CD4-positive, CD25-positive, alpha-beta regulatory T cell (primary cell): ENCODE data around the gene APH1B. TPM values are rescaled to one million over a fixed set of nuclear protein-coding genes. Genes with fewer than 3 reads are reported as not detected.

Experiments
- ATAC-seq, 2 donors: fragments of 150-1000 bp; cut with Tn5 transposase; one replicate each; pipeline ENCODE4 v1.10.0; 2021; ENCODE audit warnings: low read depth in 2 of 2, moderate number of reproducible peaks in 2 of 2, moderate library complexity in 1 of 2
- DNase-seq, 3 donors: peaks; one replicate each; pipeline versions ENCODE4 v3.0.0 to v3.0.0-alpha.2; 2012 to 2022; ENCODE audit warnings: mixed read lengths in 1 of 3
- H3K27ac ChIP-seq: one replicate; pipeline ENCODE4 v1.7.0; 2013; ENCODE audit warnings: mild to moderate bottlenecking, low read length; ENCODE audit not compliant: insufficient read depth, poor library complexity, severe bottlenecking
- H3K27me3 ChIP-seq: one replicate; pipeline ENCODE4 v1.7.0; 2013; ENCODE audit warnings: low read length; ENCODE audit not compliant: control insufficient read depth, insufficient read depth
- H3K36me3 ChIP-seq: one replicate; pipeline ENCODE4 v1.7.0; 2013; ENCODE audit warnings: mild to moderate bottlenecking, low read length, moderate library complexity; ENCODE audit not compliant: control insufficient read depth, insufficient read depth
- H3K4me1 ChIP-seq: 2 replicates; pipeline ENCODE4 v1.7.0; 2013; ENCODE audit warnings: mild to moderate bottlenecking, low read length; ENCODE audit not compliant: insufficient read depth, control insufficient read depth, poor library complexity, severe bottlenecking
- H3K4me3 ChIP-seq: one replicate; pipeline ENCODE4 v1.7.0; 2013; ENCODE audit warnings: low read depth, mild to moderate bottlenecking, low read length, moderate library complexity
- H3K9me3 ChIP-seq, 2 experiments: 1 replicate in 1 of 2; 2 replicates in 1 of 2; pipeline ENCODE4 v1.7.0; 2013; ENCODE audit warnings: low read length in 2 of 2, mild to moderate bottlenecking in 1 of 2, moderate library complexity in 1 of 2; ENCODE audit not compliant: control insufficient read depth in 2 of 2
- H3K27ac Mint-ChIP-seq, 3 donors: one replicate each; pipeline ENCODE4 v1.8.0; 2020 to 2022; ENCODE audit warnings: mild to moderate bottlenecking in 3 of 3, mixed read lengths in 3 of 3, moderate library complexity in 2 of 3
- H3K27me3 Mint-ChIP-seq: one replicate; pipeline ENCODE4 v1.8.0; 2022; ENCODE audit warnings: mild to moderate bottlenecking, mixed read lengths
- H3K36me3 Mint-ChIP-seq: one replicate; pipeline ENCODE4 v1.8.0; 2020; ENCODE audit warnings: mixed read lengths
- H3K4me1 Mint-ChIP-seq, 4 donors: one replicate each; pipeline ENCODE4 v1.8.0; 2020 to 2022; ENCODE audit warnings: mixed read lengths in 4 of 4, mild to moderate bottlenecking in 1 of 4
- H3K4me3 Mint-ChIP-seq, 4 donors: one replicate each; pipeline ENCODE4 v1.8.0; 2020 to 2022; ENCODE audit warnings: mild to moderate bottlenecking in 4 of 4, mixed read lengths in 4 of 4, moderate library complexity in 3 of 4
- H3K9me3 Mint-ChIP-seq, 7 donors: one replicate each; pipeline ENCODE4 v1.8.0; 2020 to 2022; ENCODE audit warnings: mixed read lengths in 7 of 7, mild to moderate bottlenecking in 3 of 7, moderate library complexity in 2 of 7
- polyA plus RNA-seq, 4 donors: library from polyadenylated mRNA; unstranded; fragments of 300-500 nt; fragmentation: Illumina TruSeq; gene quantifications; one replicate each; pipeline ENCODE4 v1.2.3, GENCODE V29; 2021
- total RNA-seq: library from RNA; stranded (reverse); gene quantifications from one replicate; pipeline ENCODE4 v1.2.3, GENCODE V29; 2022

Gene APH1B
- total and polyA plus RNA-seq, 5 donors from 2014 or later = 9.1 to 19.0 (median 13.7) TPM

DNA sequence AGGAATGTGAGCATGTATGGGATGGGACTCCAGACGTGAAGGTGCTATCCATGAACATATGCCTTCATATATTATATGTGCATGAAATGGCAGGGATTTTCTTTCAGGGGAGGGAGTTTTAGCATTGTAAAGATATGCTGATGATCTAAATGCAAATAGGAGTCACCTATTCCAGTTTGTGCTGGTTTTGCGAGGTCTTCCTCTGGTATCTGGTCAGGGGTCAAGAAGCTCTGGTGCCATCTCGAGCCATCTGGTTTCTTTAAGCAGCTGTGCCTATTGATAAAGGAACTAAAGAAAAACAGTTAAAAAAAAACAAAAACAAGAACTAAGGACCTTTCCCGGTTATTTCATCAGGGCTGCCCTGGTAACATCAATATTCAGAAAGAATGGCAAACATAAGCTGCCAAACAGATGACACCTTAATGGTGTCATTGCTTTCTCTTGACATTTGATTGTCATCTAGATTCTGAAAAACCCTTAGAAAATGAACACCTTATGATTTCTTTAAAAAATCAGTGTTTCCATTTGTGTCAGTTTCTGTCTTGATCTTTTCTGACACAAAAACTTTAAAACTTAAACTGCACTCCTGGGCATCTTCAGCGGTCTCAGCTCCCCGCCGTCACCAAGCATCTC, 22.7 kb downstream of the APH1B start:
- Mint-ChIP-seq H3K4me1 (peaks cover 0 to 11% (median 2%) of the 10 kb centered on the region in 4 donors), H3K27me3 (no peaks in the 10 kb centered on the region), H3K9me3 (no peaks in the 10 kb centered on the region), H3K36me3 (peaks cover 52% of the 10 kb centered on the region), H3K4me3 (no peak overlapping the region), H3K27ac (no peak overlapping the region)
- Histone ChIP-seq H3K27ac (no peak overlapping the region), H3K27me3 (no peaks in the 10 kb centered on the region), H3K36me3 (peaks cover 31% of the 10 kb centered on the region), H3K9me3 (no peaks in the 10 kb centered on the region), H3K4me3 (no peak overlapping the region), H3K4me1 (no peaks in the 10 kb centered on the region)
- ATAC-seq (no peak), DNase-seq (no peak)

DNA sequence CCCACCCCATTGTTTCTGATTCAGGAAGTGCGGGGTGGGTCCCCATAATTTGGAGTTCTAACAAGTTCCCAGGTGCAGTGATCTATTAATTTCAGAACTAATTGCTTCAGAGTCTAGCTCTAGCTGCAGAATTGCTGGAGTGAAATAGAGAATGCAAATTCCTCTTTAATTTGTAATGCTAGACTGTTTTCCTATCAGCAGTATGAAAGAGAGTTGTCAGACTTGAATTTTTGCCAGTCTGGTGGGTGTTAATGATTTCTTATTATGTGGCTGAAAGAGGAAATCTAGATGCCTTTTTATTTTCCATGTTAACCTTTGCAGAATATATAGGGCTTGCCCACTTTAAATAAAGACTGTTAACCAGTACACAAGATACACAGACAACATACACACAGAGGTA, 23.7 kb downstream of the APH1B start:
- Histone ChIP-seq H3K4me3 (no peak overlapping the region), H3K9me3 (no peaks in the 10 kb centered on the region), H3K27me3 (no peaks in the 10 kb centered on the region), H3K4me1 (no peaks in the 10 kb centered on the region), H3K27ac (no peak overlapping the region), H3K36me3 (peaks cover 40% of the 10 kb centered on the region)
- Mint-ChIP-seq H3K4me1 (peaks cover 0 to 7% (median 2%) of the 10 kb centered on the region in 4 donors), H3K9me3 (no peaks in the 10 kb centered on the region), H3K4me3 (no peak overlapping the region), H3K27ac (no peak overlapping the region), H3K27me3 (no peaks in the 10 kb centered on the region), H3K36me3 (peaks cover 46% of the 10 kb centered on the region)
- ATAC-seq (no peak), DNase-seq (no peak)

DNA sequence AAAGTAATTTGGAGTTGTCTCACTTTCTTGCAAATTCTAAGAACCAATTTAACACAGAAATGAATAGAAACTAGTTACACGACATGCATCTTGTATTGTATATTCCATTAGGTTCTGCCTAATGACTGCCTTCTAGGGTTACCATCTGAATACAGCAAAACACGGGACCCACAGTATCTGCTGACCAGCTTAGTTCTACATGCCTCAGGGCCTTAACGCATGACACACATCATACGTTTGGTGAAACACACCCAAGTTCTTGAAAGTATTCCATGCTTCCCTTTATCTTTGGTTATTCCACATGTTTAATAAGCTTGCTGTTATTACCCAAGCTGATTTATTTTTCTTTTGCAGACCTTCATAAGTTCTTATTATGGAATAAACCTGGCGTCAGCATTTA, 27.9 kb downstream of the APH1B start:
- Mint-ChIP-seq H3K9me3 (peaks cover 0 to 2% (median 0%) of the 10 kb centered on the region in 7 donors), H3K4me3 (no peak overlapping the region), H3K27me3 (no peaks in the 10 kb centered on the region), H3K36me3 (peaks cover 36% of the 10 kb centered on the region), H3K4me1 (peaks cover 0 to 4% (median 0%) of the 10 kb centered on the region in 4 donors), H3K27ac (no peak overlapping the region)
- Histone ChIP-seq H3K4me1 (no peaks in the 10 kb centered on the region), H3K27me3 (no peaks in the 10 kb centered on the region), H3K9me3 (no peaks in the 10 kb centered on the region), H3K36me3 (peaks cover 32% of the 10 kb centered on the region), H3K27ac (no peak overlapping the region), H3K4me3 (no peak overlapping the region)
- ATAC-seq (no peak), DNase-seq (no peak)

DNA sequence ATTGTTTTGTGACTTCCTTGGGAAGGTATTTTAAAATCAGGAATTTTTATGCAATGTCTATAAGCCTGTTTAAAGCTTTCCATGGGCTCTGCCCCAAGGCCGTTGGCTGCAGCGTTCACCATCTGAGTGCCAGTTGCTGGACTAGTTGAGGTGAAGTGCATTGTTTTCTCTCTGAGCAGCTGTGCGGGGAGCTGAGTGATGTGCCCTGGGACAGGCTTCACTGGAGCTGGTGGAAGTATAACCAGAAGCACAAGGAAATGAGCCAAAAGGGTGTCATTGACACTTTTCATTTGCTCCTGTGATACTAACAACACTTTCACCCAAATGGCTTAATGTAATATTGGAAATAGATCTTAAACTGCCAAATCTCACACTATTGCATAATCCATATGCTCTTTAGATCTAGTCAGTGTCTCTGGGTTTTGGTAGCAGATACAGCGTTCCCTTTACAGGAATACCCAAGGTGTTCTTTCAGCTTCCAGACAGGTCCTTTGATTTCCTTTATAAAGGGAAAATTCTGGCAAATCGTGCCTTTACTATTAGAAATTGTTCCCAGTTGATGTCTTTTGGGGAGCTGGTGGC, 29.2 kb downstream of the APH1B start:
- peaks cover 36% of the 10 kb centered on the region for H3K36me3 Mint-ChIP-seq
- no peak overlapping the region for H3K27ac Mint-ChIP-seq
- Histone ChIP-seq H3K9me3 (no peaks in the 10 kb centered on the region), H3K36me3 (peaks cover 32% of the 10 kb centered on the region), H3K4me1 (no peaks in the 10 kb centered on the region), H3K27ac (no peak overlapping the region), H3K4me3 (no peak overlapping the region), H3K27me3 (no peaks in the 10 kb centered on the region)
- DNase-seq (no peak), ATAC-seq (no peak)
- peaks cover 0 to 3% (median 0%) of the 10 kb centered on the region in 7 donors for H3K9me3 Mint-ChIP-seq
- no peaks in the 10 kb centered on the region for H3K27me3 Mint-ChIP-seq
- H3K4me1 Mint-ChIP-seq = peaks cover 0 to 4% (median 0%) of the 10 kb centered on the region in 4 donors
- no peak overlapping the region for H3K4me3 Mint-ChIP-seq

DNA sequence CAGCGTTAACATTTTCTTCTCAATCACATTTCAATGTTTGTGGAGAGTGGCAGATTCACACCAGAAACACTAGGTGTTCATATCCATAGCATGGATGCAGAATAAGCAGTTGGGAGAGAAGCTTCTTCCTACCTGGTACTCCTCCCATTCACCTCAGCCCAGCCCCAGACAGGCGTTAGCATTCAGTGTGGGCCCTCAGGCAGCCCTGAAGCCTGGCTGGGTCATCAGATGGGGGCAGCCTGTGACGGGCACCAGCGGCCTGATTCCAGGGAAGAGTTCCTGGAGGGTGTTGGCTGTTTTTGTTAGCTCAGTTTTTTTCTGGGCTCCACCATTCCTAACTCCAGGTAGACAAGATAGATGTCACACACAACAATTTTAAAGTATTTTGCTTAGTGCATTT, 31.1 kb downstream of the APH1B start:
- peaks cover 15% of the 10 kb centered on the region for H3K36me3 ChIP-seq
- H3K4me3 ChIP-seq = no peak overlapping the region
- no peak overlapping the region for H3K27ac ChIP-seq
- no peaks in the 10 kb centered on the region for H3K27me3 ChIP-seq
- no peak for DNase-seq
- Mint-ChIP-seq H3K27ac (no peak overlapping the region), H3K4me3 (no peak overlapping the region), H3K27me3 (no peaks in the 10 kb centered on the region), H3K36me3 (peaks cover 23% of the 10 kb centered on the region), H3K9me3 (peaks cover 0 to 3% (median 0%) of the 10 kb centered on the region in 7 donors), H3K4me1 (peaks cover 0 to 4% (median 0%) of the 10 kb centered on the region in 4 donors)
- no peak for ATAC-seq
- H3K9me3 ChIP-seq = no peaks in the 10 kb centered on the region
- H3K4me1 ChIP-seq = no peaks in the 10 kb centered on the region

DNA sequence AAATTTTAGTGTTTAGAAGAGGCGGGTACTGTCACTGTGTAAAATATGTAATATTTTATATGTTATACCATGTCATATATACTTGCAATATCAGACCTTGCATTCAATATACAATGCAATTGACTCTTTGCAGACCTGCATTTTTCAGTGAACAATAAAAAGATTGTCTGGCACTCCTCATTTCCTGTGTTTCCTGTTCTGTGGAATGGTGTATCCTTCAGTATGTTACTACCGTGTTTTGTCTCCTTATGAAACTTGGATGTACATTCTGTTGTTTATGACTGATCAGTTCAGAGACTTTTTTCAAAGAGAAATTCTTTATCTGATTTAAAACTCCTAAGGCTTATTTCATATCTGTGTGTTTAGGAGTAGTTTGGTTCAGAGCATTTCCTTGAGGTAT, 31.5 kb downstream of the APH1B start:
- H3K36me3 ChIP-seq = peaks cover 14% of the 10 kb centered on the region
- no peak overlapping the region for H3K4me3 ChIP-seq
- no peak overlapping the region for H3K27ac ChIP-seq
- H3K9me3 ChIP-seq = no peaks in the 10 kb centered on the region
- peaks cover 0 to 4% (median 0%) of the 10 kb centered on the region in 4 donors for H3K4me1 Mint-ChIP-seq
- H3K27me3 Mint-ChIP-seq = no peaks in the 10 kb centered on the region
- no peak overlapping the region for H3K27ac Mint-ChIP-seq
- DNase-seq (no peak), ATAC-seq (no peak)
- no peak overlapping the region for H3K4me3 Mint-ChIP-seq
- H3K4me1 ChIP-seq = no peaks in the 10 kb centered on the region
- peaks cover 23% of the 10 kb centered on the region for H3K36me3 Mint-ChIP-seq
- peaks cover 0 to 3% (median 0%) of the 10 kb centered on the region in 7 donors for H3K9me3 Mint-ChIP-seq
- H3K27me3 ChIP-seq = no peaks in the 10 kb centered on the region

DNA sequence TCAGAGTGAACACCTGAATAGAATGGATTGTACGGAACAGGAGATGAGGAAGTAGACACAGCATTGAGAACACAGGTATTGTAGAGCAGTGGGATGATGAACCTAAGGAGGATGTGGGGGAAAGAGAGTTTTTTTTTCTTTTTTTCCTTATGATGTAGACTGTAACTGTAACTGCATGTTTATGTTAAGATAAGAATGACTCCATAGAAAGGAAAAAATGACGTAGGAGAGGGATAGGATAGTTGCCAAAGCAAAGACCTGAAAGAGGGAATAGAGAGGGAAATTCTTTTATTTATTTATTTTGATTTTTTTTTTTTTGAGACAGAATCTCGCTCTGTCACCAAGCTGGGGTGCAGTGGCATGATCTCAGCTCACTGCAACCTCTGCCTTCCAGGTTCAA, 33.2 kb downstream of the APH1B start:
- H3K9me3 ChIP-seq = no peaks in the 10 kb centered on the region
- no peaks in the 10 kb centered on the region for H3K27me3 Mint-ChIP-seq
- H3K4me3 Mint-ChIP-seq = no peak overlapping the region
- no peaks in the 10 kb centered on the region for H3K27me3 ChIP-seq
- H3K36me3 ChIP-seq = peaks cover 7% of the 10 kb centered on the region
- peaks cover 0 to 3% (median 0%) of the 10 kb centered on the region in 7 donors for H3K9me3 Mint-ChIP-seq
- DNase-seq (no peak), ATAC-seq (no peak)
- no peak overlapping the region for H3K27ac ChIP-seq
- H3K4me3 ChIP-seq = no peak overlapping the region
- no peaks in the 10 kb centered on the region for H3K4me1 ChIP-seq
- no peak overlapping the region for H3K27ac Mint-ChIP-seq
- peaks cover 0 to 4% (median 0%) of the 10 kb centered on the region in 4 donors for H3K4me1 Mint-ChIP-seq
- H3K36me3 Mint-ChIP-seq = peaks cover 14% of the 10 kb centered on the region

DNA sequence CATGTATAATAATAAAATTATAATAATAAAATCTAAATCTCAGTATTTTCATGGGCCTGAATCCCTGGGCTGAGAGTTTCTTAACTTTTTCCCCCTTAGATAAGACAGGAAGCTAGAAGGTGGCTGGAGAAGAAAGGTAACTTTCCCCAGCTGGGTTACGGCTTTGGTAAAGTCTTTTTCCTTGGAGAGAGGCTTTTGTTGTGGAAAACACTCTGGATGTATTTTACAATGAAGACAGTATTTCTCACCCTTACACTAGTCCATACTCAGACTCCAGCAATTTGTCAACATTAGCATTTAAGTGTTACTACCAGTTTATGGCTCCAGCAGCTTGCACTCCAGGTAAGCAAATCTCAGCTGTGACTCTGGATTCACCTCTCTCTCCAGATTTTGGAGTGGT, 34.9 kb downstream of the APH1B start:
- H3K27ac ChIP-seq = no peak overlapping the region

More for the DNA sequence above, 34.9 kb downstream of the APH1B start:
- Histone ChIP-seq H3K4me1 (no peaks in the 10 kb centered on the region), H3K9me3 (no peaks in the 10 kb centered on the region), H3K27me3 (no peaks in the 10 kb centered on the region), H3K4me3 (no peak overlapping the region), H3K36me3 (no peaks in the 10 kb centered on the region)
- Mint-ChIP-seq H3K36me3 (peaks cover 7% of the 10 kb centered on the region), H3K4me3 (no peak overlapping the region), H3K27ac (no peak overlapping the region), H3K4me1 (peaks cover 0 to 4% (median 0%) of the 10 kb centered on the region in 4 donors), H3K27me3 (peaks cover 5% of the 10 kb centered on the region), H3K9me3 (peaks cover 0 to 3% (median 0%) of the 10 kb centered on the region in 7 donors)
- no peak for DNase-seq
- ATAC-seq = no peak
